Keratinocyte (primary cell): ENCODE results near the gene TOR1B. TPM values are rescaled to one million over a fixed set of nuclear protein-coding genes. Genes with fewer than 3 reads are reported as not detected.

ENCODE experiments used
- DNase-seq: peaks from one replicate; pipeline ENCODE4 v3.0.0-alpha.2; 2011; ENCODE audit warnings: low read depth, missing footprints, low spot score
- FAIRE-seq: peaks from 2 replicates; lab custom pipeline; 2011; peaks lifted over from hg19 to GRCh38; lab: Jason Lieb, UNC
- H2AFZ ChIP-seq: 2 replicates; pipeline ENCODE4 v1.6.0; 2012; ENCODE audit warnings: low read length, control low read depth, inconsistent platforms; ENCODE audit not compliant: control insufficient read depth
- H3K27ac ChIP-seq: 2 replicates; pipeline ENCODE4 v1.5.1; 2011; ENCODE audit warnings: low read length; ENCODE audit not compliant: control insufficient read depth, insufficient read depth
- H3K27me3 ChIP-seq: 3 replicates; pipeline ENCODE4 v1.6.0; 2011; ENCODE audit warnings: low read length; ENCODE audit not compliant: control insufficient read depth, insufficient read depth; ENCODE audit errors: extremely low read depth
- H3K36me3 ChIP-seq, 2 experiments: 2 replicates in 1 of 2; 3 replicates in 1 of 2; pipeline ENCODE4 v1.5.1; 2011; ENCODE audit warnings: low read length in 2 of 2, mild to moderate bottlenecking in 1 of 2; ENCODE audit not compliant: control insufficient read depth in 2 of 2, insufficient read depth in 2 of 2; ENCODE audit errors: extremely low read depth in 1 of 2
- H3K4me1 ChIP-seq: 3 replicates; pipeline ENCODE4 v1.5.1; 2011; ENCODE audit warnings: low read length; ENCODE audit not compliant: control insufficient read depth, insufficient read depth; ENCODE audit errors: extremely low read depth
- H3K4me2 ChIP-seq: 3 replicates; pipeline ENCODE4 v1.6.0; 2011; ENCODE audit warnings: low read depth, low read length; ENCODE audit not compliant: control insufficient read depth, insufficient read depth; ENCODE audit errors: extremely low read depth
- H3K4me3 ChIP-seq, 3 experiments: fragments of 200-600 bp in 1 of 3; sonication (generic) in 1 of 3; 2 replicates in 2 of 3; 3 replicates in 1 of 3; pipeline ENCODE4 v1.5.1; 2011 to 2016; ENCODE audit warnings: low read length in 3 of 3, mild to moderate bottlenecking in 3 of 3, control low read depth in 2 of 3, inconsistent platforms in 1 of 3, low read depth in 1 of 3, mixed read lengths in 1 of 3, mixed run types in 1 of 3, moderate library complexity in 1 of 3; ENCODE audit not compliant: control insufficient read depth in 2 of 3, insufficient read depth in 2 of 3; ENCODE audit errors: extremely low read depth in 1 of 3
- H3K79me2 ChIP-seq: 2 replicates; pipeline ENCODE4 v1.6.0; 2012; ENCODE audit warnings: low read length; ENCODE audit not compliant: control insufficient read depth, insufficient read depth
- H3K9ac ChIP-seq: 3 replicates; pipeline ENCODE4 v1.6.0; 2011; ENCODE audit warnings: low read length; ENCODE audit not compliant: control insufficient read depth, insufficient read depth; ENCODE audit errors: extremely low read depth
- H3K9me1 ChIP-seq: 3 replicates; pipeline ENCODE4 v1.6.0; 2011; ENCODE audit warnings: low read length; ENCODE audit not compliant: control insufficient read depth, insufficient read depth; ENCODE audit errors: extremely low read depth
- H3K9me3 ChIP-seq: 2 replicates; pipeline ENCODE4 v1.5.1; 2012; ENCODE audit warnings: low read depth, low read length; ENCODE audit not compliant: control insufficient read depth
- H4K20me1 ChIP-seq: 3 replicates; pipeline ENCODE4 v1.6.0; 2011; ENCODE audit warnings: low read length; ENCODE audit not compliant: control insufficient read depth, insufficient read depth; ENCODE audit errors: extremely low read depth
- EZH2 ChIP-seq: IDR thresholded peaks from one replicate; pipeline ENCODE4 v1.6.1; 2012; ENCODE audit warnings: inconsistent platforms, mild to moderate bottlenecking, low read length, moderate library complexity
- dilution Hi-C: fragments of 300-500 bp; cut with MboI; formaldehyde crosslinking; loops from one replicate; pipeline ENCODE4 v1.7.0; 2020; ENCODE audit warnings: low sequenced_read_pairs; ENCODE audit not compliant: extremely low pct_ligation_motif_present
- polyA plus RNA-seq, 5 experiments: library from polyadenylated mRNA; depleted of rRNA in 3 of 5; stranded (reverse) in 3 of 5; stranded (forward) in 1 of 5; unstranded in 1 of 5; fragments of >200 nt; gene quantifications; 1 replicate in 1 of 5; 2 replicates in 3 of 5; 3 replicates in 1 of 5; pipeline versions ENCODE4 v1.2.1 to v1.2.3, GENCODE V29; 2011 to 2012; ENCODE audit warnings: missing spikeins in 2 of 5, low read depth in 1 of 5, low replicate concordance in 1 of 5
- TF ChIP-seq, protein P1 (sequence below), 3 experiments: IDR thresholded peaks in 1 of 3; conservative IDR thresholded peaks in 1 of 3; optimal IDR thresholded peaks in 1 of 3; 2 replicates in 2 of 3; 3 replicates in 1 of 3; pipeline versions ENCODE3 to v1.5.1; 2011; ENCODE audit warnings: low read length in 3 of 3, mild to moderate bottlenecking in 3 of 3, moderate library complexity in 2 of 3, control low read depth in 1 of 3, inconsistent platforms in 1 of 3; ENCODE audit not compliant: insufficient read depth in 2 of 3; ENCODE audit errors: extremely low read depth in 1 of 3

TOR1B gene
- polyA plus RNA-seq, 1 donor (not counting 4 experiments of a cell fraction or from before 2014, with no cell fraction given) = 24.2 TPM

DNA sequence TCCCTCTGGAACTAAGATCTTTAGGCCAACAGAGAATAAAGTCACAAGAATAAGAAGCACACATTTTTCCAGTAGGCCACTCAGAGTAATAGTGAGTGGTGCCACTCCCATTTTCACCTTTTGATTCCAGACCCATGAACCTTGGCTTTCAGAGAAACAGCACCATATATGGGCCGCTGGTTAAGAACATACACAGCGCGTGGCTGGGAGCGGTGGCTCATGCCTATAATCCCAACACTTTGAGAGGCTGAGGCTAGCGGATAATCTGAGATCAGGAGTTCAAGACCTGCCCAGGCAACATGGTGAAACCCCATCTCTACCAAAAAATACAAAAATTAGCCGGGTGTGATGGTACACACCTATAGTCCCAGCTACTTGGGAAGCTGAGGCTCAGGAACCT, 34.5 kb upstream of the TOR1B start:
- no peak overlapping the region for H3K27ac ChIP-seq
- H3K4me1 ChIP-seq = peaks cover 4% of the 10 kb centered on the region
- no peak for TF ChIP-seq EZH2
- TF ChIP-seq, protein P1, sequence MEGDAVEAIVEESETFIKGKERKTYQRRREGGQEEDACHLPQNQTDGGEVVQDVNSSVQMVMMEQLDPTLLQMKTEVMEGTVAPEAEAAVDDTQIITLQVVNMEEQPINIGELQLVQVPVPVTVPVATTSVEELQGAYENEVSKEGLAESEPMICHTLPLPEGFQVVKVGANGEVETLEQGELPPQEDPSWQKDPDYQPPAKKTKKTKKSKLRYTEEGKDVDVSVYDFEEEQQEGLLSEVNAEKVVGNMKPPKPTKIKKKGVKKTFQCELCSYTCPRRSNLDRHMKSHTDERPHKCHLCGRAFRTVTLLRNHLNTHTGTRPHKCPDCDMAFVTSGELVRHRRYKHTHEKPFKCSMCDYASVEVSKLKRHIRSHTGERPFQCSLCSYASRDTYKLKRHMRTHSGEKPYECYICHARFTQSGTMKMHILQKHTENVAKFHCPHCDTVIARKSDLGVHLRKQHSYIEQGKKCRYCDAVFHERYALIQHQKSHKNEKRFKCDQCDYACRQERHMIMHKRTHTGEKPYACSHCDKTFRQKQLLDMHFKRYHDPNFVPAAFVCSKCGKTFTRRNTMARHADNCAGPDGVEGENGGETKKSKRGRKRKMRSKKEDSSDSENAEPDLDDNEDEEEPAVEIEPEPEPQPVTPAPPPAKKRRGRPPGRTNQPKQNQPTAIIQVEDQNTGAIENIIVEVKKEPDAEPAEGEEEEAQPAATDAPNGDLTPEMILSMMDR (optimal IDR thresholded peaks at IDR 0.05 in 1 of 3, IDR thresholded peaks at IDR 0.05 in 1 of 3, conservative IDR thresholded peaks at IDR 0.05 in 1 of 3; ENCODE audit: extremely low read depth in 1 of 3, insufficient read depth in 2 of 3, low read length in 3 of 3) = no peak
- no peak overlapping the region for H3K4me2 ChIP-seq
- no peak overlapping the region for H2AFZ ChIP-seq
- no peaks in the 10 kb centered on the region for H3K9me1 ChIP-seq
- DNase-seq (no peak), FAIRE-seq (no peak)
- H3K27me3 ChIP-seq = peaks cover 3% of the 10 kb centered on the region
- H3K9me3 ChIP-seq = no peaks in the 10 kb centered on the region
- no peaks in the 10 kb centered on the region for H3K36me3 ChIP-seq
- H3K4me3 ChIP-seq = no peak overlapping the region
- dilution Hi-C loops = no loop called here
- no peaks in the 10 kb centered on the region for H3K79me2 ChIP-seq
- H4K20me1 ChIP-seq = no peaks in the 10 kb centered on the region
- H3K9ac ChIP-seq = no peak overlapping the region

- FAIRE-seq (no peak), DNase-seq (no peak)
- Histone ChIP-seq H3K79me2 (no peaks in the 10 kb centered on the region), H3K9me1 (no peaks in the 10 kb centered on the region), H3K4me2 (no peak overlapping the region), H3K9ac (no peak overlapping the region), H3K36me3 (no peaks in the 10 kb centered on the region), H3K27me3 (peaks cover 5% of the 10 kb centered on the region), H3K4me1 (peaks cover 10% of the 10 kb centered on the region), H4K20me1 (peaks cover 2% of the 10 kb centered on the region), H2AFZ (no peak overlapping the region), H3K27ac (no peak overlapping the region), H3K9me3 (no peaks in the 10 kb centered on the region), H3K4me3 (no peak overlapping the region)
- dilution Hi-C loops = no loop called here
- TF ChIP-seq EZH2 = no peak
- TF ChIP-seq, protein P1 (optimal IDR thresholded peaks at IDR 0.05 in 1 of 3, IDR thresholded peaks at IDR 0.05 in 1 of 3, conservative IDR thresholded peaks at IDR 0.05 in 1 of 3; ENCODE audit: extremely low read depth in 1 of 3, insufficient read depth in 2 of 3, low read length in 3 of 3) = no peak
Observed at GRCh38 chr9:129769669-129770068, 33.3 kb upstream of the TOR1B start.
